Activated naive CD8-positive, alpha-beta T cell treated with anti-CD3 and anti-CD28 coated beads, Interleukin-2, amount 10 ng/mL, durations not matched to agents 7 days and 5 days (primary cell): ENCODE results near the gene TMEM273. TPM values are rescaled to one million over a fixed set of nuclear protein-coding genes. Genes with fewer than 3 reads are reported as not detected.

ENCODE experiments used
- ATAC-seq: fragments of 150-1000 bp; cut with Tn5 transposase; one replicate; pipeline ENCODE4 v1.10.0; 2021; ENCODE audit warnings: low read depth, moderate library complexity
- POLR2A ChIA-PET: fragments of 350-600 bp; sonication (Branson Sonifier 250); formaldehyde crosslinking; loops from one replicate; lab custom pipeline; 2021; ENCODE audit warnings: antibody characterized with exemption; lab: Charles Lee
- DNase-seq: peaks from one replicate; pipeline ENCODE4 v3.0.0; 2021
- H3K27ac Mint-ChIP-seq: one replicate; pipeline ENCODE4 v1.8.0; 2022; ENCODE audit warnings: mild to moderate bottlenecking, mixed read lengths
- H3K27me3 Mint-ChIP-seq: one replicate; pipeline ENCODE4 v1.8.0; 2022; ENCODE audit warnings: mild to moderate bottlenecking, moderate library complexity, mixed read lengths
- H3K36me3 Mint-ChIP-seq: one replicate; pipeline ENCODE4 v1.8.0; 2021; ENCODE audit warnings: mild to moderate bottlenecking, mixed read lengths
- H3K4me1 Mint-ChIP-seq: one replicate; pipeline ENCODE4 v1.8.0; 2021; ENCODE audit warnings: mixed read lengths
- H3K4me3 Mint-ChIP-seq: one replicate; pipeline ENCODE4 v1.8.0; 2022; ENCODE audit warnings: mild to moderate bottlenecking, moderate library complexity, mixed read lengths
- H3K9me3 Mint-ChIP-seq: one replicate; pipeline ENCODE4 v1.8.0; 2021; ENCODE audit warnings: mixed read lengths
- total RNA-seq, 2 experiments: library from RNA; stranded (reverse); gene quantifications; one replicate each; pipeline ENCODE4 v1.2.3, GENCODE V29; 2021

TMEM273 gene
- total RNA-seq, 2 experiments from 2014 or later, result 11.2 to 12.3 TPM

- POLR2A ChIA-PET, result interaction anchor here (0.6 kb wide), 1 partner anchor 894 kb away, joined by 3 read pairs; no protein-coding TSS in a partner anchor
- H3K27me3 Mint-ChIP-seq, result peaks cover 59% of the 10 kb centered on the region
Measured at GRCh38 chr10:49194212-49194920, 6.2 kb upstream of the TMEM273 start.

GRCh38 chr10:49191349-49191748 is 3.2 kb upstream of the TMEM273 start:
- POLR2A ChIA-PET, result no interaction called here
- no peak overlapping the region for H3K27ac Mint-ChIP-seq
- H3K27me3 Mint-ChIP-seq, result peaks cover 48% of the 10 kb centered on the region
- H3K4me3 Mint-ChIP-seq, result no peak overlapping the region
- ATAC-seq, result no peak
- peaks cover 34% of the 10 kb centered on the region for H3K4me1 Mint-ChIP-seq
- H3K9me3 Mint-ChIP-seq, result peaks cover 3% of the 10 kb centered on the region
- no peak for DNase-seq
- no peaks in the 10 kb centered on the region for H3K36me3 Mint-ChIP-seq

More at GRCh38 chr10:49194212-49194920, 6.2 kb upstream of the TMEM273 start:
- no peak overlapping the region for H3K27ac Mint-ChIP-seq
- DNase-seq (no peak), ATAC-seq (no peak)
- H3K36me3 Mint-ChIP-seq, result no peaks in the 10 kb centered on the region
- peaks cover 17% of the 10 kb centered on the region for H3K4me1 Mint-ChIP-seq
- peaks cover 3% of the 10 kb centered on the region for H3K9me3 Mint-ChIP-seq
- no peak overlapping the region for H3K4me3 Mint-ChIP-seq

- H3K4me1 Mint-ChIP-seq, result peaks cover 40% of the 10 kb centered on the region
- H3K4me3 Mint-ChIP-seq, result no peak overlapping the region
- DNase-seq (no peak), ATAC-seq (no peak)
- H3K9me3 Mint-ChIP-seq, result peaks cover under 1% of the 10 kb centered on the region
- no peak overlapping the region for H3K27ac Mint-ChIP-seq
- POLR2A ChIA-PET, result no interaction called here
- H3K36me3 Mint-ChIP-seq, result no peaks in the 10 kb centered on the region
- H3K27me3 Mint-ChIP-seq, result peaks cover 42% of the 10 kb centered on the region
Measured at GRCh38 chr10:49189422-49189821, 1.2 kb upstream of the TMEM273 start.

- Mint-ChIP-seq H3K27me3 (peaks cover 34% of the 10 kb centered on the region), H3K4me1 (peaks cover 48% of the 10 kb centered on the region), H3K9me3 (no peaks in the 10 kb centered on the region), H3K4me3 (peak overlapping the region; percentile 77), H3K36me3 (peaks cover 1% of the 10 kb centered on the region), H3K27ac (no peak overlapping the region)
- DNase-seq, result no peak
- POLR2A ChIA-PET, result no interaction called here
- ATAC-seq, result no peak
Measured at GRCh38 chr10:49187044-49187484, 1.1 kb downstream of the TMEM273 start.

GRCh38 chr10:49186613-49187012 is 1.6 kb downstream of the TMEM273 start:
- Mint-ChIP-seq H3K4me1 (peaks cover 52% of the 10 kb centered on the region), H3K4me3 (no peak overlapping the region), H3K27ac (no peak overlapping the region), H3K27me3 (peaks cover 32% of the 10 kb centered on the region), H3K9me3 (no peaks in the 10 kb centered on the region), H3K36me3 (peaks cover 1% of the 10 kb centered on the region)
- no peak for ATAC-seq
- POLR2A ChIA-PET, result no interaction called here
- no peak for DNase-seq

- Mint-ChIP-seq H3K36me3 (peaks cover 6% of the 10 kb centered on the region), H3K4me3 (no peak overlapping the region), H3K27me3 (peaks cover 22% of the 10 kb centered on the region), H3K9me3 (no peaks in the 10 kb centered on the region), H3K4me1 (peaks cover 58% of the 10 kb centered on the region), H3K27ac (peak overlapping the region; percentile 26)
- ATAC-seq, result no peak
- POLR2A ChIA-PET, result no interaction called here
- no peak for DNase-seq
Measured at GRCh38 chr10:49185213-49185612, 3.0 kb downstream of the TMEM273 start.

GRCh38 chr10:49184642-49185111 is 3.5 kb downstream of the TMEM273 start:
- peak overlapping the region; percentile 86 for H3K27ac Mint-ChIP-seq
- peaks cover 7% of the 10 kb centered on the region for H3K36me3 Mint-ChIP-seq
- POLR2A ChIA-PET, result no interaction called here
- peaks cover 18% of the 10 kb centered on the region for H3K27me3 Mint-ChIP-seq
- peaks cover 53% of the 10 kb centered on the region for H3K4me1 Mint-ChIP-seq
- H3K4me3 Mint-ChIP-seq, result peak overlapping the region; percentile 73
- DNase-seq, result no peak
- no peaks in the 10 kb centered on the region for H3K9me3 Mint-ChIP-seq
- ATAC-seq, result no peak

- ATAC-seq, result peak; percentile 81
- no peaks in the 10 kb centered on the region for H3K9me3 Mint-ChIP-seq
- H3K4me1 Mint-ChIP-seq, result peaks cover 51% of the 10 kb centered on the region
- H3K27ac Mint-ChIP-seq, result peak overlapping the region; percentile 86
- POLR2A ChIA-PET, result interaction anchor here (0.6 kb wide), 1 partner anchor 865 kb away, joined by 3 read pairs; no protein-coding TSS in a partner anchor
- H3K36me3 Mint-ChIP-seq, result peaks cover 7% of the 10 kb centered on the region
- H3K27me3 Mint-ChIP-seq, result peaks cover 14% of the 10 kb centered on the region
- DNase-seq, result no peak
- peak overlapping the region; percentile 73 for H3K4me3 Mint-ChIP-seq
Measured at GRCh38 chr10:49183596-49184542, 4.3 kb downstream of the TMEM273 start.

GRCh38 chr10:49182776-49183175 is 5.4 kb downstream of the TMEM273 start:
- POLR2A ChIA-PET, result no interaction called here
- Mint-ChIP-seq H3K4me1 (peaks cover 46% of the 10 kb centered on the region), H3K27me3 (peaks cover 9% of the 10 kb centered on the region), H3K27ac (peak overlapping the region; percentile 39), H3K36me3 (peaks cover 7% of the 10 kb centered on the region), H3K9me3 (no peaks in the 10 kb centered on the region), H3K4me3 (no peak overlapping the region)
- ATAC-seq (no peak), DNase-seq (no peak)

GRCh38 chr10:49180444-49180860 is 7.7 kb downstream of the TMEM273 start:
- no peak overlapping the region for H3K4me3 Mint-ChIP-seq
- ATAC-seq, result no peak
- H3K27me3 Mint-ChIP-seq, result peaks cover 2% of the 10 kb centered on the region

GRCh38 chr10:49179699-49180443 is 8.3 kb downstream of the TMEM273 start:
- Mint-ChIP-seq H3K27me3 (peaks cover 2% of the 10 kb centered on the region), H3K4me3 (no peak overlapping the region), H3K27ac (peak overlapping the region; percentile 52), H3K4me1 (peaks cover 48% of the 10 kb centered on the region), H3K9me3 (no peaks in the 10 kb centered on the region), H3K36me3 (peaks cover 7% of the 10 kb centered on the region)
- no peak for ATAC-seq
- no peak for DNase-seq
- POLR2A ChIA-PET, result no interaction called here

More at GRCh38 chr10:49180444-49180860, 7.7 kb downstream of the TMEM273 start:
- Mint-ChIP-seq H3K9me3 (no peaks in the 10 kb centered on the region), H3K36me3 (peaks cover 7% of the 10 kb centered on the region), H3K27ac (peak overlapping the region; percentile 52), H3K4me1 (peaks cover 51% of the 10 kb centered on the region)
- no peak for DNase-seq
- POLR2A ChIA-PET, result no interaction called here

- no peak for DNase-seq
- Mint-ChIP-seq H3K9me3 (no peaks in the 10 kb centered on the region), H3K4me3 (no peak overlapping the region), H3K27me3 (peaks cover 2% of the 10 kb centered on the region), H3K4me1 (peaks cover 38% of the 10 kb centered on the region), H3K36me3 (peaks cover 6% of the 10 kb centered on the region), H3K27ac (peak overlapping the region; percentile 64)
- POLR2A ChIA-PET, result no interaction called here
- no peak for ATAC-seq
Measured at GRCh38 chr10:49178489-49179471, 9.4 kb downstream of the TMEM273 start.
